ENCODE data around the gene PABPC1L. TPM values are rescaled to one million over a fixed set of nuclear protein-coding genes. Genes with fewer than 3 reads are reported as not detected.

PABPC1L gene
- total RNA-seq, 1 donor from 2014 or later: 45.3 TPM

DNA sequence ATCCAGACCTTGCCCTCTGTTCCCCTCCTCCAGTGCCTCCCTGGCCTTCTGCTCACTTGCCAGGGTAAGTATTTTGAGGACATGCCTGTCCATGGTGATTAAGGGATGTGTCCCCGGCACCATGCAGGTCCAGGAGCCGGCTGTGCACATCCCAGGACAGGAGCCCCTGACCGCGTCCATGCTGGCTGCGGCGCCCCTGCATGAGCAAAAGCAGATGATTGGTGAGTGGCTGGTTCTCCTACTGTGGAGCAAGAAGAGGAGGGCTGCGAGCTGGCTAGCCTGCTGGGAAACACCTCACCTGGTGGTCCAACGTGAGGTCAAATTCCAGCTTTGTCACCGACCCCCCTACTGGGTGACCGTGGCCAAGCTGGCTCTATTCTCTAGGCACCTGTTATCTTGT lies 26.6 kb downstream of the PABPC1L start:
- no peak overlapping the region for H3K27ac ChIP-seq
- Mint-ChIP-seq H3K27ac (no peak overlapping the region), H3K4me1 (no peaks in the 10 kb centered on the region), H3K36me3 (peaks cover 13% of the 10 kb centered on the region), H3K4me3 (no peak overlapping the region), H3K27me3 (ENCODE audit: insufficient read depth, low read depth) (peaks cover 2% of the 10 kb centered on the region), H3K9me3 (no peaks in the 10 kb centered on the region)
- no peaks in the 10 kb centered on the region for H3K79me2 ChIP-seq (ENCODE audit: low read depth)
- H3K4me2 ChIP-seq: no peak overlapping the region
- H3K36me3 ChIP-seq: no peaks in the 10 kb centered on the region
- H3K4me1 ChIP-seq: no peaks in the 10 kb centered on the region
- no peaks in the 10 kb centered on the region for H3K9me3 ChIP-seq (ENCODE audit: low read depth)
- DNase-seq (ENCODE audit: low spot score): no peak
- no peaks in the 10 kb centered on the region for H3K27me3 ChIP-seq
- H2AFZ ChIP-seq (replicated peaks): no peak overlapping the region
- peaks cover under 1% of the 10 kb centered on the region for H4K20me1 ChIP-seq (ENCODE audit: low read depth)
- H3F3A ChIP-seq (ENCODE audit: low read depth): no peaks in the 10 kb centered on the region
- H3K9ac ChIP-seq: no peak overlapping the region
- H3K4me3 ChIP-seq: no peak overlapping the region
- TF ChIP-seq EZH2phosphoT487 (IDR thresholded peaks at IDR 0.05) (no peak), EZH2 (IDR thresholded peaks at IDR 0.05) (no peak)
- TF ChIP-seq, protein P1, sequence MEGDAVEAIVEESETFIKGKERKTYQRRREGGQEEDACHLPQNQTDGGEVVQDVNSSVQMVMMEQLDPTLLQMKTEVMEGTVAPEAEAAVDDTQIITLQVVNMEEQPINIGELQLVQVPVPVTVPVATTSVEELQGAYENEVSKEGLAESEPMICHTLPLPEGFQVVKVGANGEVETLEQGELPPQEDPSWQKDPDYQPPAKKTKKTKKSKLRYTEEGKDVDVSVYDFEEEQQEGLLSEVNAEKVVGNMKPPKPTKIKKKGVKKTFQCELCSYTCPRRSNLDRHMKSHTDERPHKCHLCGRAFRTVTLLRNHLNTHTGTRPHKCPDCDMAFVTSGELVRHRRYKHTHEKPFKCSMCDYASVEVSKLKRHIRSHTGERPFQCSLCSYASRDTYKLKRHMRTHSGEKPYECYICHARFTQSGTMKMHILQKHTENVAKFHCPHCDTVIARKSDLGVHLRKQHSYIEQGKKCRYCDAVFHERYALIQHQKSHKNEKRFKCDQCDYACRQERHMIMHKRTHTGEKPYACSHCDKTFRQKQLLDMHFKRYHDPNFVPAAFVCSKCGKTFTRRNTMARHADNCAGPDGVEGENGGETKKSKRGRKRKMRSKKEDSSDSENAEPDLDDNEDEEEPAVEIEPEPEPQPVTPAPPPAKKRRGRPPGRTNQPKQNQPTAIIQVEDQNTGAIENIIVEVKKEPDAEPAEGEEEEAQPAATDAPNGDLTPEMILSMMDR (IDR thresholded peaks at IDR 0.05): no peak

- Histone ChIP-seq H3F3A (ENCODE audit: low read depth) (no peaks in the 10 kb centered on the region), H3K27ac (no peak overlapping the region), H3K9ac (no peak overlapping the region), H2AFZ (replicated peaks) (no peak overlapping the region), H4K20me1 (ENCODE audit: low read depth) (peaks cover 6% of the 10 kb centered on the region), H3K36me3 (no peaks in the 10 kb centered on the region), H3K9me3 (ENCODE audit: low read depth) (no peaks in the 10 kb centered on the region), H3K4me3 (no peak overlapping the region), H3K27me3 (no peaks in the 10 kb centered on the region), H3K79me2 (ENCODE audit: low read depth) (no peaks in the 10 kb centered on the region), H3K4me1 (no peaks in the 10 kb centered on the region), H3K4me2 (no peak overlapping the region)
- TF ChIP-seq EZH2 (IDR thresholded peaks at IDR 0.05) (no peak), EZH2phosphoT487 (IDR thresholded peaks at IDR 0.05) (no peak)
- TF ChIP-seq, protein P1 (IDR thresholded peaks at IDR 0.05): no peak
- no peak for DNase-seq (ENCODE audit: low spot score)
- H3K4me1 Mint-ChIP-seq: no peaks in the 10 kb centered on the region
- H3K9me3 Mint-ChIP-seq: no peaks in the 10 kb centered on the region
- peaks cover 16% of the 10 kb centered on the region for H3K36me3 Mint-ChIP-seq
- no peak overlapping the region for H3K4me3 Mint-ChIP-seq
- H3K27ac Mint-ChIP-seq: no peak overlapping the region
- peaks cover 2% of the 10 kb centered on the region for H3K27me3 Mint-ChIP-seq (ENCODE audit: insufficient read depth, low read depth)
Measured at GRCh38 chr20:44938637-44939036, 28.8 kb downstream of the PABPC1L start.

DNA sequence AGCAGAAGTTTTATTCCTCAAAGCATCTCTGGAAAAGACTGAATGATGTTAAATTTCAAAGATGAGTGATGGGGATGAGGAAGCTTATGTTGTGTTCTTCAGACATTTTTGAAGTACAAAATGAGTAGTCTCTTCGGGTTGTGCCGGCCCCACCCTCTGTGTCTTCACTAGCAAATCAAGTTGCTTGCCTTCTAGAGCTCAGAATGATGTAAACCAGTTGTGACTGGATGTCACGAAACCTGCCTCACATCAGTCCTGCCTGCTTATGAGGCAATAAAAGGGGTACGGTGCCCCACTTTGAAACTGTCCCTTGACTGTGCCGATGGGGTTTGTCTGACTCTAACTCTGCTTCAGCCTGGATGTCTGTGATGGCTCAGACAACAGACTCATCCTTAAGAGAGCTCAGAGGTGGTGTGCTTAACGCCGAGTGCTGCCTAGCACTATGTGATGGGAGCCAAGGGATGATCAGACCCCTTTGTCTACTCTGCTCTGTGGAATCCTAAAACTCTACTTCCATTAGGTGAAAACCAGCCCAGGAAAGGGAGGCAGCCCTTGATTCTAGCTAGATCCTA lies 31.3 kb downstream of the PABPC1L start:
- Mint-ChIP-seq H3K4me3 (no peak overlapping the region), H3K27ac (peak overlapping the region; percentile 8), H3K27me3 (ENCODE audit: insufficient read depth, low read depth) (peaks cover 2% of the 10 kb centered on the region), H3K36me3 (peaks cover 23% of the 10 kb centered on the region), H3K9me3 (no peaks in the 10 kb centered on the region), H3K4me1 (no peaks in the 10 kb centered on the region)
- TF ChIP-seq, protein P1 (IDR thresholded peaks at IDR 0.05): no peak
- TF ChIP-seq EZH2 (IDR thresholded peaks at IDR 0.05) (no peak), EZH2phosphoT487 (IDR thresholded peaks at IDR 0.05) (no peak)
- Histone ChIP-seq H3K4me1 (no peaks in the 10 kb centered on the region), H3K36me3 (peaks cover 10% of the 10 kb centered on the region), H2AFZ (replicated peaks) (no peak overlapping the region), H3F3A (ENCODE audit: low read depth) (no peaks in the 10 kb centered on the region), H3K9me3 (ENCODE audit: low read depth) (no peaks in the 10 kb centered on the region), H3K27me3 (no peaks in the 10 kb centered on the region), H4K20me1 (ENCODE audit: low read depth) (peaks cover 6% of the 10 kb centered on the region), H3K4me3 (no peak overlapping the region), H3K27ac (no peak overlapping the region), H3K4me2 (no peak overlapping the region), H3K79me2 (ENCODE audit: low read depth) (no peaks in the 10 kb centered on the region), H3K9ac (no peak overlapping the region)
- no peak for DNase-seq (ENCODE audit: low spot score)

Data from neural progenitor cell (in vitro differentiated cells).